Measurements from ENCODE around the gene SERINC2.
A peak's percentile ranks its signal among the peaks of the same experiment; 100 is the strongest.
"Not testable (repeated sequence)": the region's sequence is repeated elsewhere in the genome, so short reads cannot be mapped to it uniquely, and the experiment has no call there.

The SERINC2 gene

GRCh38 chr1:31472673-31473072 is 59.7 kb downstream of the SERINC2 start:
- DNase-seq: not testable (repeated sequence)

- DNase-seq: not testable (repeated sequence)
These were observed 60.5 kb downstream of the SERINC2 start for GRCh38 chr1:31473508-31473907.

GRCh38 chr1:31474567-31474966 is 61.6 kb downstream of the SERINC2 start:
- DNase-seq: not testable (repeated sequence)

- DNase-seq: peak; percentile 10
These were observed 64.2 kb downstream of the SERINC2 start for GRCh38 chr1:31476891-31477846.

GRCh38 chr1:31478167-31478566 is 65.2 kb downstream of the SERINC2 start:
- no peak for DNase-seq

GRCh38 chr1:31479811-31480210 is 66.8 kb downstream of the SERINC2 start:
- DNase-seq: no peak

GRCh38 chr1:31480426-31480825 is 67.4 kb downstream of the SERINC2 start:
- not testable (repeated sequence) for DNase-seq

GRCh38 chr1:31482482-31483011 is 69.5 kb downstream of the SERINC2 start:
- no peak for DNase-seq

GRCh38 chr1:31483012-31483946 is 70.3 kb downstream of the SERINC2 start:
- DNase-seq: no peak

All from NCI-H510A treated with DMSO at 0.1 percent for 48 hours (cell line).